Erythroblast (primary cell): ENCODE data around the gene XG.
"Not testable (repeated sequence)": the region's sequence is repeated elsewhere in the genome, so short reads cannot be mapped to it uniquely, and the experiment has no call there.

Source experiments
- GATA1 ChIP-seq: IDR thresholded peaks from 2 replicates; pipeline ENCODE4 v1.6.1; 2011; ENCODE audit warnings: low read depth, mild to moderate bottlenecking, control low read depth, low read length, moderate library complexity
- POLR2A ChIP-seq: IDR thresholded peaks from 2 replicates; pipeline ENCODE4 v1.6.1; 2011; ENCODE audit warnings: mild to moderate bottlenecking, low read length

- not testable (repeated sequence) for TF ChIP-seq POLR2A, GATA1
Observed at GRCh38 chrX:2751874-2752300, at the start of gene XG.
